ENCODE data around the gene MTMR6. TPM values are rescaled to one million over a fixed set of nuclear protein-coding genes. Genes with fewer than 3 reads are reported as not detected.

Gene MTMR6
- polyA plus RNA-seq, 1 donor (not counting 4 experiments of a cell fraction or from before 2014, with no cell fraction given), result 20.3 TPM

DNA sequence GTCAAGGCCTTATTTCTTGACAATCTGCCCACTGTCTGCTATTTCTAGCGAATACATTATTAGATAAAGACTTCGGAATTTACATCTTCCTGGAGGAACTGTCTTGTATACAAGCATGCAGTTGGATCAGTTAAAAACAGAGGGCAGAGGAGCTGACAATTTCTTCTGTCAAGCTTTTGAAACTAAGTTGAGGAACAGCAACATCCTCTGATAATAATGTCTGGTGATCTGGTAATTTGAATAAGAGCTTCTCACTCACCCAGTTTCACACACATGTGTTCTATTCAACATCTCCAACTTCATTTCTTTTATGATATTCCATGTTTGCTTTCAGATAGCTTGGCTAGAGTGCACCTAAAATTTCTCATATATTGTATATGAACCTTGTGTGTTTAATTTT is 50.2 kb downstream of the MTMR6 start:
- H3K79me2 ChIP-seq (ENCODE audit: control insufficient read depth, insufficient read depth, low read length), result no peaks in the 10 kb centered on the region
- no peak overlapping the region for H3K4me2 ChIP-seq (ENCODE audit: control insufficient read depth, extremely low read depth, insufficient read depth, low read depth, low read length)
- H3K9me1 ChIP-seq (ENCODE audit: control insufficient read depth, extremely low read depth, insufficient read depth, low read length), result no peaks in the 10 kb centered on the region
- H3K27me3 ChIP-seq (ENCODE audit: control insufficient read depth, extremely low read depth, insufficient read depth, low read length), result no peaks in the 10 kb centered on the region
- FAIRE-seq, result no peak
- TF ChIP-seq, protein P1, sequence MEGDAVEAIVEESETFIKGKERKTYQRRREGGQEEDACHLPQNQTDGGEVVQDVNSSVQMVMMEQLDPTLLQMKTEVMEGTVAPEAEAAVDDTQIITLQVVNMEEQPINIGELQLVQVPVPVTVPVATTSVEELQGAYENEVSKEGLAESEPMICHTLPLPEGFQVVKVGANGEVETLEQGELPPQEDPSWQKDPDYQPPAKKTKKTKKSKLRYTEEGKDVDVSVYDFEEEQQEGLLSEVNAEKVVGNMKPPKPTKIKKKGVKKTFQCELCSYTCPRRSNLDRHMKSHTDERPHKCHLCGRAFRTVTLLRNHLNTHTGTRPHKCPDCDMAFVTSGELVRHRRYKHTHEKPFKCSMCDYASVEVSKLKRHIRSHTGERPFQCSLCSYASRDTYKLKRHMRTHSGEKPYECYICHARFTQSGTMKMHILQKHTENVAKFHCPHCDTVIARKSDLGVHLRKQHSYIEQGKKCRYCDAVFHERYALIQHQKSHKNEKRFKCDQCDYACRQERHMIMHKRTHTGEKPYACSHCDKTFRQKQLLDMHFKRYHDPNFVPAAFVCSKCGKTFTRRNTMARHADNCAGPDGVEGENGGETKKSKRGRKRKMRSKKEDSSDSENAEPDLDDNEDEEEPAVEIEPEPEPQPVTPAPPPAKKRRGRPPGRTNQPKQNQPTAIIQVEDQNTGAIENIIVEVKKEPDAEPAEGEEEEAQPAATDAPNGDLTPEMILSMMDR (optimal IDR thresholded peaks at IDR 0.05 in 1 of 3, IDR thresholded peaks at IDR 0.05 in 1 of 3, conservative IDR thresholded peaks at IDR 0.05 in 1 of 3; ENCODE audit: extremely low read depth in 1 of 3, insufficient read depth in 2 of 3, low read length in 3 of 3), result no peak
- TF ChIP-seq EZH2 (IDR thresholded peaks at IDR 0.05; ENCODE audit: low read length), result no peak
- dilution Hi-C loops (cut with MboI; ENCODE audit: extremely low pct_ligation_motif_present, low sequenced_read_pairs), result no loop called here
- H2AFZ ChIP-seq (ENCODE audit: control insufficient read depth, low read length), result no peak overlapping the region
- H4K20me1 ChIP-seq (ENCODE audit: control insufficient read depth, extremely low read depth, insufficient read depth, low read length), result no peaks in the 10 kb centered on the region
- DNase-seq (ENCODE audit: low read depth, low spot score), result no peak
- no peak overlapping the region for H3K27ac ChIP-seq (ENCODE audit: control insufficient read depth, insufficient read depth, low read length)
- H3K4me1 ChIP-seq (ENCODE audit: control insufficient read depth, extremely low read depth, insufficient read depth, low read length), result no peaks in the 10 kb centered on the region
- no peaks in the 10 kb centered on the region for H3K36me3 ChIP-seq (ENCODE audit: control insufficient read depth in 2 of 2, extremely low read depth in 1 of 2, insufficient read depth in 2 of 2, low read length in 2 of 2)
- H3K4me3 ChIP-seq (ENCODE audit: control insufficient read depth in 2 of 3, extremely low read depth in 1 of 3, insufficient read depth in 2 of 3, low read depth in 1 of 3, low read length in 3 of 3), result no peak overlapping the region
- H3K9ac ChIP-seq (ENCODE audit: control insufficient read depth, extremely low read depth, insufficient read depth, low read length), result no peak overlapping the region
- no peaks in the 10 kb centered on the region for H3K9me3 ChIP-seq (ENCODE audit: control insufficient read depth, low read depth, low read length)

DNA sequence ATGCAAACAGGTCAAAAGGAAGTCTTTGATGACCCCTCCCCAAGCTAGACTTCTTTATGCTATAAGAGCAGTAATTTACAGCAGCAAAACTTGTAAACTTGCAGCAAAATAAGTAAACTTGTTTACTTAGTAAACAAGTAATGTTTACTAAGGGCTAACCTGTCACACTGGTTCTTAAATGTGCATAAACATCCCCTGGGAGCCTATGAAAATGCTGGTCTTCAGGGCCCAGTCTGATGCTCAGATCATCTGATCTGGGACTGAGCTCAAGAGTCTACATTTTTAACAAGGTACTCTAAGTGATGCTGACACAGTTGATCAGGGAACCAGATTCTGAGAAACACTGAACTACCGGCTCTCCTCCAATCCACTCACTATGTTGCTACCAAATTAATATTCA is 53.4 kb downstream of the MTMR6 start:
- H3K9me1 ChIP-seq (ENCODE audit: control insufficient read depth, extremely low read depth, insufficient read depth, low read length), result no peaks in the 10 kb centered on the region
- DNase-seq (ENCODE audit: low read depth, low spot score) (no peak), FAIRE-seq (no peak)
- H3K79me2 ChIP-seq (ENCODE audit: control insufficient read depth, insufficient read depth, low read length), result no peaks in the 10 kb centered on the region
- H3K9ac ChIP-seq (ENCODE audit: control insufficient read depth, extremely low read depth, insufficient read depth, low read length), result no peak overlapping the region
- H3K9me3 ChIP-seq (ENCODE audit: control insufficient read depth, low read depth, low read length), result no peaks in the 10 kb centered on the region
- no peaks in the 10 kb centered on the region for H3K36me3 ChIP-seq (ENCODE audit: control insufficient read depth in 2 of 2, extremely low read depth in 1 of 2, insufficient read depth in 2 of 2, low read length in 2 of 2)
- no peak overlapping the region for H2AFZ ChIP-seq (ENCODE audit: control insufficient read depth, low read length)
- TF ChIP-seq, protein P1 (optimal IDR thresholded peaks at IDR 0.05 in 1 of 3, IDR thresholded peaks at IDR 0.05 in 1 of 3, conservative IDR thresholded peaks at IDR 0.05 in 1 of 3; ENCODE audit: extremely low read depth in 1 of 3, insufficient read depth in 2 of 3, low read length in 3 of 3), result no peak
- no peak for TF ChIP-seq EZH2 (IDR thresholded peaks at IDR 0.05; ENCODE audit: low read length)
- H4K20me1 ChIP-seq (ENCODE audit: control insufficient read depth, extremely low read depth, insufficient read depth, low read length), result no peaks in the 10 kb centered on the region
- dilution Hi-C loops (cut with MboI; ENCODE audit: extremely low pct_ligation_motif_present, low sequenced_read_pairs), result no loop called here
- peaks cover 6% of the 10 kb centered on the region for H3K27me3 ChIP-seq (ENCODE audit: control insufficient read depth, extremely low read depth, insufficient read depth, low read length)
- no peak overlapping the region for H3K27ac ChIP-seq (ENCODE audit: control insufficient read depth, insufficient read depth, low read length)
- H3K4me3 ChIP-seq (ENCODE audit: control insufficient read depth in 2 of 3, extremely low read depth in 1 of 3, insufficient read depth in 2 of 3, low read depth in 1 of 3, low read length in 3 of 3), result no peak overlapping the region
- no peak overlapping the region for H3K4me2 ChIP-seq (ENCODE audit: control insufficient read depth, extremely low read depth, insufficient read depth, low read depth, low read length)
- no peaks in the 10 kb centered on the region for H3K4me1 ChIP-seq (ENCODE audit: control insufficient read depth, extremely low read depth, insufficient read depth, low read length)
